ENCODE results near the gene CYP27C1. TPM values are rescaled to one million over a fixed set of nuclear protein-coding genes. Genes with fewer than 3 reads are reported as not detected.

The CYP27C1 gene
- polyA plus RNA-seq, 1 experiment, result 0.28 TPM

DNA sequence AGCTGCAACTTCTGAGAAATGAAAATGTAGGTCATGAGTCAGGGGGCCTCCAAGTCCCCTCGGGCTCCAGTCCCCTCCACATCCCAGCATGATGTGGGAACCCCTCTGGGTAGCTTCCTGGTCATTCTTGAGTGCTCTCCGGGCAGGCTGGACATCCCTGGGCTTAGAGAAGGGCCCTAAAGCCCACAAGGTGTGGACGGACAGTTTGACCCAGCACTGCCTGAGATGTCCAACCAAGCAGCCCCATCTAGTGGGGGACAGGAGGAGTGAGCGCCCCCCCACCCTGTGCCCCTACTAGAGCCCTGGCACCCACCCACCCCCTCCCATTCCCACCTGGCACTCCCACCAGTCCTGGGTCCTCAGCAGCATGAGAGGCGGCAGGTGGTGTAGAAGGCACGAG, 46.0 kb downstream of the CYP27C1 start:
- ChIA-PET POLR2A (no interaction called here), CTCF (interaction anchor here (0.8 to 2.8 kb wide), 13 partner anchors 8 to 124 kb away, joined by 3 to 19 read pairs (median 5); no protein-coding TSS in a partner anchor)
- DNase-seq (ENCODE audit: low read depth), result no peak
- TF ChIP-seq CTCF (IDR thresholded peaks at IDR 0.05; ENCODE audit: insufficient read depth, low read depth, low read length), result peak; percentile 58
- H3K27me3 ChIP-seq (ENCODE audit: control insufficient read depth, insufficient read depth, low read length), result no peaks in the 10 kb centered on the region
- H3K36me3 ChIP-seq (ENCODE audit: control insufficient read depth, insufficient read depth, low read length), result no peaks in the 10 kb centered on the region
- H3K4me3 ChIP-seq (ENCODE audit: low read depth, low read length), result no peak overlapping the region

DNA sequence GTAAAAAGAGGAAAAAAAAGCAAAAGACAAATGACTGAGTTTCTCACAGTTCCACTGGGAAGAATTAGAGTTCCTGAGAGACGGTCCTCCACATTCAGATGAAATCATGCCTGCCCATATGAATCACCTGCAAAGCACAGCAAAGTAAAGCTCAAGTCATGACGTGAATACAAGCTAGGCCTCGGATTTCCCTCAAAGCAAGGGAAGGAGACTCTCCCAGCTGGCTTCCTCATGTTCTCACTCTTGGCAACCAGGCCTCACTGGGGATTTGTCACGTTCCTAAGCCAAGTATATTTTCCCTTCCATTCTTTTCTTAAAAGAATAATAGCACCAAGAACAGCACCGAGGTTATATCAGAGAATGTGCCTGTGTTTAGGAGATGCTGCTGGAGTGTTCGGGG, 47.0 kb downstream of the CYP27C1 start:
- TF ChIP-seq CTCF (IDR thresholded peaks at IDR 0.05; ENCODE audit: insufficient read depth, low read depth, low read length), result no peak
- DNase-seq (ENCODE audit: low read depth), result peak; percentile 91
- no peaks in the 10 kb centered on the region for H3K27me3 ChIP-seq (ENCODE audit: control insufficient read depth, insufficient read depth, low read length)
- H3K4me3 ChIP-seq (ENCODE audit: low read depth, low read length), result no peak overlapping the region
- ChIA-PET POLR2A (interaction anchor here (0.6 kb wide), 1 partner anchor 15 kb away, joined by 5 read pairs; no protein-coding TSS in a partner anchor), CTCF (interaction anchor here (1.5 to 2.8 kb wide), 5 partner anchors 9 to 105 kb away, joined by 3 to 12 read pairs (median 7); no protein-coding TSS in a partner anchor)
- no peaks in the 10 kb centered on the region for H3K36me3 ChIP-seq (ENCODE audit: control insufficient read depth, insufficient read depth, low read length)

GRCh38 chr2:127172306-127172705, 47.8 kb downstream of the CYP27C1 start:
- no peak overlapping the region for H3K4me3 ChIP-seq (ENCODE audit: low read depth, low read length)
- ChIA-PET POLR2A (no interaction called here), CTCF (interaction anchor here (0.6 to 2.8 kb wide), 4 partner anchors 12 to 1233 kb away, joined by 3 to 12 read pairs (median 6); no protein-coding TSS in a partner anchor)
- TF ChIP-seq CTCF (IDR thresholded peaks at IDR 0.05; ENCODE audit: insufficient read depth, low read depth, low read length), result no peak
- no peak for DNase-seq (ENCODE audit: low read depth)
- H3K27me3 ChIP-seq (ENCODE audit: control insufficient read depth, insufficient read depth, low read length), result no peaks in the 10 kb centered on the region
- H3K36me3 ChIP-seq (ENCODE audit: control insufficient read depth, insufficient read depth, low read length), result no peaks in the 10 kb centered on the region

DNA sequence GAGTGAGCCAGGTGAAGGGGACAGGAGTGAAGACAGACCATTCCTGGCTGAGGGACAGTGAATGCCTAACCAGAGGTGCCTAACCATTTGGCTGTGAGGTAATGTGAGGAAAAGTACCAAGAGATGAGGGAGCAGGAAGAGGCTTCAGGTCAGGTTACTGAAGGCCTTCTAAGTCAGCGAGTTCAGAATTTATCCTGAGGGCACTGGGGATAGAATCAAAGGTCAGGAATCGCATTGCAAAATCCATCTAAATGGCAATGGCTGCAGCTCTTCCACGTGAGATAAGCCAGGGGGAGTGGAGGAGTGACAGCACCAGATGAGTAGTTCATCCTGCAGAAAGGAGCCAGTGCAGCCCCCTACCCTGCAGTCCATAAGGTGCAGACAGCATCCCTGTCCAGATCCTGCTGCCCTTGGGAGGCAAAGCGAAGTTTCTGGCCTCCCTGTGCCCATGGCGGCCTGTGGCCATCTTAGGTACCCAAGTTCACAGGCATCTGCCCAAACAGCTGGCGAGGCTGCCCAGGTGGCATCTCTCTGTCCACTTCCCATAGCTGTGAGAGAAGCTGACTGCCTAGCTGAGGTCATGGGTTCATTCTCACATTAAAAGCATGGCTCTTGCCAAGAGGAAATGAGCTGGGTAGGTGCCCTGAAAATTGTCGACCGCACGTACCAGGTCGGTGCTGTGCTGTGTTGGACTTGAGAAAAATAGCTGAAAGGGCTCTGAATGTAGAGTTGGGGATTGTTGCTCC, 49.5 kb downstream of the CYP27C1 start:
- Histone ChIP-seq H3K27me3 (ENCODE audit: control insufficient read depth, insufficient read depth, low read length) (no peaks in the 10 kb centered on the region), H3K4me3 (ENCODE audit: low read depth, low read length) (no peak overlapping the region), H3K36me3 (ENCODE audit: control insufficient read depth, insufficient read depth, low read length) (no peaks in the 10 kb centered on the region)
- ChIA-PET POLR2A (no interaction called here), CTCF (no interaction called here)
- TF ChIP-seq CTCF (IDR thresholded peaks at IDR 0.05; ENCODE audit: insufficient read depth, low read depth, low read length), result no peak
- no peak for DNase-seq (ENCODE audit: low read depth)

DNA sequence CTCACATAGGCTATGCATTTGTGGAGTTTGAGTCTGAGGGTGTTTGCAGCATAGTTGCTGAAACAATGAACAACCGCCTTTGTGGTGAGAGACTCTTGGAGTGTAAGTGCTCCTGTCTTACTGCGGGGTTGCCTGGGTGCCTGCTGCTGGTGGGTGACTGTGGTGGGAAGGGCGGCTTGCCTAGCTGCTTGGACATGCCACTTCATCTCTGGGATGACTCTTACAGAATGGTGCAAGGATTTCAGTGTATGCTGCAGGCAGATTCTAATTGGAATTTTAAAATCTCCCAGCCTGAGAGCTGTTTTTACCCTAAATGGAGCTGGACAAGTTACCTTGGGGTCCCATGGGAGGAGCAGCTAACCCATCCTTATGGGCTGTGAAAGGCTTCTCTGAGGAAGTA, 50.1 kb downstream of the CYP27C1 start:
- no peaks in the 10 kb centered on the region for H3K27me3 ChIP-seq (ENCODE audit: control insufficient read depth, insufficient read depth, low read length)
- POLR2A ChIA-PET, result no interaction called here
- CTCF ChIA-PET, result no interaction called here
- H3K36me3 ChIP-seq (ENCODE audit: control insufficient read depth, insufficient read depth, low read length), result no peaks in the 10 kb centered on the region
- TF ChIP-seq CTCF (IDR thresholded peaks at IDR 0.05; ENCODE audit: insufficient read depth, low read depth, low read length), result no peak
- no peak for DNase-seq (ENCODE audit: low read depth)
- no peak overlapping the region for H3K4me3 ChIP-seq (ENCODE audit: low read depth, low read length)

Measured in BJ (cell line).